GM18907 (cell line): ENCODE data around the gene MAPKAP1.

Source experiments
- ATAC-seq: cut with Tn5 transposase; IDR thresholded peaks from one replicate; pipeline ENCODE4 v1.9.1; 2021; ENCODE audit warnings: mild to moderate bottlenecking, moderate library complexity; ENCODE audit not compliant: unreplicated experiment

MAPKAP1 gene

GRCh38 chr9:125493384-125493783 lies 213.6 kb downstream of the MAPKAP1 start:
- no peak for ATAC-seq

GRCh38 chr9:125492719-125493118 lies 214.3 kb downstream of the MAPKAP1 start:
- no peak for ATAC-seq

GRCh38 chr9:125487842-125488241 lies 219.2 kb downstream of the MAPKAP1 start:
- ATAC-seq: no peak

GRCh38 chr9:125486576-125486975 lies 220.4 kb downstream of the MAPKAP1 start:
- ATAC-seq: no peak

DNA sequence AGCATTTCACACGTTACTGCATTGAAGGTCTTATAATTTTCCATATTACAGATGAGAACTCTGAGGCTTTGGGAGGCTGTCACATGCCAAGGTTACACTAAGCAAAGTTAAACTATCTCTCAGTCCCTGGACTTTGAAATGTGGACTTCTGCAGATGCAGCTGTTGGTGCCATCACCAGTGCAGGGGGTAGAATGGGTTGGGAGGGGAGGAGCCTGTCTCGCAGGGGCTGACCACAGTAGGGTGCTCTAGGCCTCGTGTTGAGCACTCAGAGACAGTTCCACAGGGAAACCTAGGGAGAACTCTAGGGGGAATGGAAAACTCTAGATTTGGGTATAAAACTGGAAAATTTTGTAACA lies 220.9 kb downstream of the MAPKAP1 start:
- ATAC-seq: no peak

- ATAC-seq: no peak
Observed at GRCh38 chr9:125485471-125486151, 221.4 kb downstream of the MAPKAP1 start.

DNA sequence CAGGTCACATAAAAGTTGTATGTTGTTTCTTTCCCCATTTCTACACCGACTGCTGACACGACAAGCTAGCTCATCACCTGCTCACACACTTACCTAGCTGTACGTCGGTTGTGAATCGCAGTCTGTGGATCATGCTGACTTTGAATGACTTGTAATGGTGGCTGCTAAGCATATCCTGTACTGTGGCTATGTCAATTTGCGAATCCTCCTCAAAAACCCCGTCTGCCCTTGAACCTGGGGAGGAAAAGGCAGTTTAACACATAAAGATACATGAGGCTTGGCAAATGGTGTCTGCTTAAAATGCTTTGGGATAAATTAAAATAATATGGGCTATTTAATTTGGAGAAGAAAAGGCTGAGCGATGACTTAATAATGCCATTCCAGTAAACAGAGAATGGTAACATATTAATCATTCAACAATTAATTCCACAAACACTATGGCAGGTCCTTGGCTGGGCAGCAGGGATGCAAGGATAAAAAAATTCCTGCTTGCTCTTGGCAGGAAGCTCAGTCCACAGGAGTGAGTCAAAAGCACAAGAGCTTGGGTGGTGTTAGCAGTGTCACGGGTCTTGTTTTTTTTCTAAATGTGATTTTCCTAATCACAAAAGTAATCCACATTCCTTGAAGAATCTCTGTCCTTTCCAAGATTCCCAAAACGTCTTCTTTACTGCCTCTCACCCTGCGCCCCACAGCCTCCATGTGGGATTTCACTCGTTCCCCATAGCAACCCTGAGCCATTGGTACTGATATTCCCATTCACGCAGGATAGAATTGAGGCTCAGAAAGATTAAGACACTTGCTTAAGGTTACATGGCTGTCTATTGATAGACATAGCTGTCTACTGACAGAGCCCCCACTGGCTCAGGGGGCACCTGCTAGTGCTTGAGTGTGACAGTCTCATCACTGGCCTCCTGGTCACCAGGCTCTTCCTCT lies 222.4 kb downstream of the MAPKAP1 start:
- no peak for ATAC-seq

GRCh38 chr9:125483697-125484096 lies 223.3 kb downstream of the MAPKAP1 start:
- ATAC-seq: no peak

- ATAC-seq: no peak
Observed at GRCh38 chr9:125479846-125480615, 227.0 kb downstream of the MAPKAP1 start.

GRCh38 chr9:125477089-125477544 lies 229.9 kb downstream of the MAPKAP1 start:
- ATAC-seq: no peak

DNA sequence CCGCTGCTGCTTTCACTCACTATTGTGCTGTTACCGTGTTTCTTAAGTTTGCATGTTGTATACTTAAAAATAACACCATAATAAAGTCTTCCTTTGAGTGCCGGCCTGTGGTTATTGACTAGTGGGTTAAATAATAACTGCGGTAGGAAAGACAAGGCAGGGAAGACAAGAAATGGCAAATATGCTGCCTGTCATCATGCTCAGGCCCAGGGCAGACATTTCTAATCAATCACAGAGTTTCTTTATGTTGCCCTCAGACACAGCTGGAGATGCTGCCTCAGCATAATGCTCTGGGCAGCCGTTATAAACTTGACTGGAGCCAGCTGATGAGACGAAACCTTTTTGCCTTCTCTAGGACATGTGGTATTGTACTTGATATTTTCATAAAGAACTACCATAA lies 230.4 kb downstream of the MAPKAP1 start:
- no peak for ATAC-seq

- no peak for ATAC-seq
Observed at GRCh38 chr9:125475385-125475784, 231.6 kb downstream of the MAPKAP1 start.

- no peak for ATAC-seq
Observed at GRCh38 chr9:125472926-125473701, 233.9 kb downstream of the MAPKAP1 start.

- ATAC-seq: no peak
Observed at GRCh38 chr9:125472562-125472925, 234.5 kb downstream of the MAPKAP1 start.

GRCh38 chr9:125470767-125471580 lies 236.0 kb downstream of the MAPKAP1 start:
- ATAC-seq: no peak

DNA sequence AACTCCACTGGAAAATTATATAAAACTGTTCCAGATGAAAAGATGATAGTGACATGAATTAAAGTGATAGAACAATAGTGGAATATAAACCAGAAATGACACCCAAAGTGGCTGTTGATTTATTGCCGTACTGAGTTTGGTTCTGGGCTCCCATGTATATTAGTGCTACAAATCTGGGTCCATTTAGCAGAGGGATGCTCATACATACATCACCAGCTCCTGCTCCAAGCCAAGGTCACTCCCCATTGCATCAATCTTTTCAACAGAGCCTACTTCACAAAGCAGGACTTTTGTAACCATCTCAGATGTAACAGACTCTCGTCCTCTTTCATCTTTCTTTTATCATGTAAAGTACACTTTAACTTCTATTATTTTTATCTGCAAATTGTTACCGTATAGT lies 236.8 kb downstream of the MAPKAP1 start:
- no peak for ATAC-seq

DNA sequence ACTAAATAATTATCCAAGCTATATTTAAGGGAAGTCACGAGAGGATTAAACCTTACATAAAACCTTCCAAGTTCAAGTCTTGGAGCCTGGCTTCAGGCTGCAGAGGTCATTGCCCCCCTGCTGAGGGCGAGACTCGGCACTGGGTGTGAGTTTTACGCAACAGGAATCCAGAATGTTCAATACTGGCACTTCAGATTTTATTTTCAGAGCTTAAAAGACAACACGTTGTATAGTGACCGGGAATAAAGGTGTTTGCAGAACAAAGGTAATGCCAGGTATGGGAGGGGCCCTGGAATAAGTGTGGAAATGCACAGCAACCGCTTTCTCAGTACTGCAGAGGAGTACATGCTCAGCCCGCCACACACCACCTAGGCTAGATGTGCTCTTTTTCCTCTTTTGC lies 238.4 kb downstream of the MAPKAP1 start:
- no peak for ATAC-seq

DNA sequence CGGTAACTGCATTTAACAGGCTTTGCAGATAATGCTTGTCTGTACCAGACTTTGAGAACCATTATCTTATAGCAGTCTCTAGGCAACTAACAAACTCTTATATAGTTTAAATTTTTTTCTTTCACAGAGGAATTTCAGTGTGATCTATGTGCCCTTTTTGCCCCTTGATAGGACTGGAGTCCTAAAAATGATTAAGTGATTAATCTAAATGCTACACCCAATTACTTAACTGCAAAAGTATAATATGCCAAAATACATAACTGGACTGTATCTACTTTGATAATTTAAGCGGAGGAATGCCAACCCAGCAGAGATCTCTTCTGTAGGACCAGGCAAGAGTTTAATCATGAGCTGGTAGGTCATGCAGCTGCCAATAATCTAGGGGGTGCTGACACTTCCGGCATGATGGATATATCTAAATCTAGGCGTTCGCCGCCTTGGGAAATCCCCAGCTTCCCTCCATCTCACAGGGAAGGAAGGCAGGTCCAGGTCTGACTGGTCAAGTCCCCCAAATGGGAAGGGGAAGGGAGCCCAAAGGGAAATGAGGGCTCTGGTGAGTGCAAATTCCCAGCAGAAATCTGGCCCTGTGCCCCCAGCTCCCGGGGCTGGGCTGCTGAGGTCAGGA lies 239.8 kb downstream of the MAPKAP1 start:
- no peak for ATAC-seq

- no peak for ATAC-seq
Observed at GRCh38 chr9:125466411-125466810, 240.6 kb downstream of the MAPKAP1 start.
